IPS-11a (cell line): ENCODE measurements around the gene SCNN1B.
"Not testable (repeated sequence)": the region's sequence is repeated elsewhere in the genome, so short reads cannot be mapped to it uniquely, and the experiment has no call there.

Source experiments
- H3K4me3 ChIP-seq: one replicate; pipeline ENCODE4 v1.5.1; 2013; ENCODE audit warnings: low read depth, low read length, control low read depth

Gene SCNN1B

DNA sequence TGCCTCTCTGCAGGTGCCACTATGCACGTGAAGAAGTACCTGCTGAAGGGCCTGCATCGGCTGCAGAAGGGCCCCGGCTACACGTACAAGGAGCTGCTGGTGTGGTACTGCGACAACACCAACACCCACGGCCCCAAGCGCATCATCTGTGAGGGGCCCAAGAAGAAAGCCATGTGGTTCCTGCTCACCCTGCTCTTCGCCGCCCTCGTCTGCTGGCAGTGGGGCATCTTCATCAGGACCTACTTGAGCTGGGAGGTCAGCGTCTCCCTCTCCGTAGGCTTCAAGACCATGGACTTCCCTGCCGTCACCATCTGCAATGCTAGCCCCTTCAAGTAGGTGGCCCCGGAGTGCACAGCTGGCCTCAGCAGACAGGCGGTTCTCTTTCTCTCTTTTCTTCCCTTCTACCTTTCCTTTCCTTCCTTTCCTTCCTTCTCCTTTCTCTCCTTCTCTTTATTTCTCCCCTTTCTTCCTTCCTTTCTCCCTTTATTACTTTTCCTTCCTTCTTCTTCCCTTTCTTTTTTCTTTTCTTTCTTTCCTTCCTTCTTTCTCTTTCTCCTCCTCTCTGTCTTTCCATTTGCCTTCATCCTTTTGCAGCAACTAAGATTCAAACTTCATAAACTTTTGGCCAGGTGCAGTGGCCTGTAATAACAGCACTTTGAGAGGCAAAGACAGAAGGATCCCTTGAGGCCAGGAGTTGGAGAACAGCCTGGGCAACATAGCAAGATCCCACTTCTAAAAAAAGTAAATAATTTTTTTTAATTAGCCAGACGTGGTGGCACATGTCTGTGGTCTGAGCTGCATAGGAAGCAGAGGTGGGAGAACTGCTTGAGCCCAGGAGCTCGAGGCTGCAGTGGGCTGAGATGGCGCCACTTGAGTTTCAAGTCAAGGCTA, 46.7 kb downstream of the SCNN1B start:
- no peak overlapping the region for H3K4me3 ChIP-seq

DNA sequence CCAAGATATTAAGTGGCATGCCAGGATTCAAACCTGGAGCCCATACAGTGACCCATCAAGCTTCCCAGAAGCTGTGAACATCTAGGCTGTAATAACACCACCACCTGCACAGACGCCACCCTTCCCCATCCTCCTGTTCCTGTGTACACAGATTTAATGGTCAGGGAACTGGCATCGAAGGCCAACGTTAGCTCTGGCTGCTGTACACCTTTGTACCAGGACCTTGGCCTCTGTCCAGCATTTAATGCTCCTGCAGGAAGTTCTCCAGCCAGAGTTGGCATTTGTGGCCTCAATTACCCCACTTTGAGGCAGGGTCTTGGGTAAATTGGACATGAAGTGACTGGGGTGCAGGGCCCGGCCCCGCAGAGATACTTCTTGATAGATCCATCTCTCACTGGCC, 49.3 kb downstream of the SCNN1B start:
- H3K4me3 ChIP-seq: no peak overlapping the region

DNA sequence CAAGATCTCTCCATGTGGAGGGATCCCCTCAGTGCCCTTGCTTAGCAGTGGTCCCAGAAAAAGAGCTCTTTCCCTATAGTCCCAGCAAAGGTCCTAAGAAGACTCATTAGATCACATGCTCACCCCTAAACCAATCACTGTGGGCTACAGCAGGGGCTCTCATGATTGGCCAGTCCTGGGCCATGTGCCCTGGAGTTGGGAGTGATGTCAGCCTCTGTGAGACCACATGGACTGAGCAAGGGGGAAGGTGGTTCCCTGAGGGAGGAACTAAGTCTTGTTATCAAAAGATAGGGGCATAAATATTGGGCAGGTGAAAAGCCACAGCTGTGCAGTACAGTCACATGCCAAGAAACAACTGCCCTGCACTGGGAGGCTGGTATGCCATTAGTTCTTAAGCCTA, 51.3 kb downstream of the SCNN1B start:
- H3K4me3 ChIP-seq: no peak overlapping the region

DNA sequence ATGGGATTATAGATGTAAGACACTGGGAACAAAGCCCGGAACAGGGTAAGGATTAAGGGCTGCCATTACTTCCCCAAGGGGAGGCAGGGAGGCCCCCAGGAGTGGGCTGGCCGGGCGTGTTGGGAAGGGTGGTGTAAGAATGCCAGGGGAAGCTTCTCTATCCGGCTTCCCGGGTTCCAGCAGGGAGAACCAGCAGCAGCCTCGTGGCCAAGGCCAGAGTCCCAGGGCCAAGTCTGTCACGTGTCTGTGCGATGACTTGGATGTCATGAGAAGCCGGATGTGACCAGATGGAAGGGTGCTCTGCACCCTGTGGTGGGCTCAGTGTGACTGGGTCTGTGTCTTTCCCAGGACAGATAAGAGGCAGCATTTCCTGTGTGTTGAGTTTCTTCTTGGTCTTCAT, 52.1 kb downstream of the SCNN1B start:
- no peak overlapping the region for H3K4me3 ChIP-seq

DNA sequence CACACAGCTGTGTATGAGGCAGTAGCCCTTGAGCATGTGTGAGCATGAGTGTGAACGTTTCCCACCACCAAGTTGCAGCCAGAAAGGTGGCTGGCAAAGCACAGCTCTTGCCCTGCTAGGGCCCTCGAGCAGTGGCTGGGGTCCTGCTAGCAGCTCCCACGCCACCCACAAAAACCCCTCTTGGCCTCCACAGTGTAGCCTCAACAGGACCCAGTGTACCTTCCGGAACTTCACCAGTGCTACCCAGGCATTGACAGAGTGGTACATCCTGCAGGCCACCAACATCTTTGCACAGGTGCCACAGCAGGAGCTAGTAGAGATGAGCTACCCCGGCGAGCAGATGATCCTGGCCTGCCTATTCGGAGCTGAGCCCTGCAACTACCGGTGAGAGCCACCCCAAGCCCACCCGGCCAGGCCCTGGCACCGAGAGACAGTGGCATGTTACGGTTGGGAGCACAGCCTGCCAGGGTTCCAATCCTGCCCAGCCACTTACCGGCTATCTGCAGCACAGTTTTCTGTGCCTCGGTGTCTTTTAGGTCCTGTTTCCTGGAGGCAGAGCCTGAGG, 53.1 kb downstream of the SCNN1B start:
- no peak overlapping the region for H3K4me3 ChIP-seq

DNA sequence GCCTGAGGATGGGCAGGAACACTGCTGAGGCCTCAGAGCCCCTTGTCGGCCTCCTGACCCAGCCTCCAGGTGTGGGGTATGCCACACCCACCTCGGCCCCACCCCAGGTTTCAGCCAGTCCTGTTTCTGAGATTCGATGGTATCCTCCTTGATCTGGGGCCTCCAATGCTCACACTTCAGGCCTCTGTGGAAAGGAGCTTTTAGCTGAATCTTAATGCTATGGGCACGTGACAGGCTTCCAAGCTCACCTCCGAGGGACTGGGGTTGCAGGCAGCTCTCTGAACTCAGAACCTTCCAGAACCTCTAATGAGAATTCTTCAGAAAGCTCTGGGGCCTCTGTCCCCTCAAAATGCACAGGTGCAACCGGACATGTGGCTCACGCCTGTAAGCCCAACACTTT, 54.8 kb downstream of the SCNN1B start:
- no peak overlapping the region for H3K4me3 ChIP-seq

DNA sequence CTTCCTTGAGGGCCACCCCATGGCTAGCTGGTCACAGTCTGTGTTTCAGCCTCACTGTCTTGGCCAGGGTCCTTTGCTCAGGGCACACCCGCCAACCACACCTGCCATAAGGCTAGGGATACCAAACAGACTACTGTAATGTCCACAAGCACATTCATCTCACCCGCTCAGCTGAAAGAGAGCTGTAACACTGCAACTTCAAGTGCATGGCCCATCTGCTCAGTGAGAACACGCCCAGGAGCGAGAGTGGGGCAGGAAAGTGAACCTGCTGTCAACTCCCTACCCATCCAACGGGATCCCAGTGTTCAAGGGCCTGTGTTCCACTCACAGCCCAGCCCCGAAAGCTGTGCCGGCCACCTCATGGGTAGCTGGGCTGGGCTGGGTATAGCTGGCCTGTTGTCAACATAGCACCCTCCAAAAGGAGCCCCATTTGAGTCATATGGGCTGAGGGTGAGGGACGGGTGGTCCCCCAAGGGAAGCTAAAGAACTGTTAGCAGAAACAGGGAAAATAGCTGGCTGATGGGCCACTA, 55.7 kb downstream of the SCNN1B start:
- no peak overlapping the region for H3K4me3 ChIP-seq

DNA sequence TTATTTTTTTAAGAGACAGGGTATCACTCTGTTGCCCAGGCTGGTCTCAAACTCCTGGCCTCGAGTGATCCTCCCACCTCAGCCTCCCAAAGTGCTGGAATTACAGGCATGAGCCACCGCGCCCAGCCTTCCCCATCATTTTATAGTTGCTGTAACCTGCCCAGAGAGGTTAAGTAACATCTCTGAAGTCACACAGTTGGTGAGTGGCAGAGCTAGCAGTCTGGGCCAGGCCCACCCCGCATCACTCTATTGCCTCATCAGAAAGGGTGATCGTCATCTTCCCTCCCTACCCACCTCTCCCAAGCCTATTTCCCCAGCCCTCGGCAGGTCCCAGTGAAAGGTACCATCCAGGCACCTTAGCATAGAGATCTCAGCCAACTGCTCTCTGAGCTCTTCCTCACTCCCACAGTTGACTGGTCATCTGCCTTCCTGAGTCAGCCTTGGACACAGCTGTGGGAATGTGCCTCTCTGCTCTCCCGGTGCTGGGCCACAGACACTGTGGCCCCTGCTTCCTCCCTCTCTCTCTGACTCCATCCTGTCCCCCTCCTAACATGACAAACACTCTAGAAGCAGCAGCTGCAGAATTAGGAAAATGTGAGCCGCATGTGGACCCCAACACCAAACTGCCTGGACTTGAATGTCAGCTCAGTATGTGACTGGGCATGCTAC, 57.1 kb downstream of the SCNN1B start:
- no peak overlapping the region for H3K4me3 ChIP-seq

DNA sequence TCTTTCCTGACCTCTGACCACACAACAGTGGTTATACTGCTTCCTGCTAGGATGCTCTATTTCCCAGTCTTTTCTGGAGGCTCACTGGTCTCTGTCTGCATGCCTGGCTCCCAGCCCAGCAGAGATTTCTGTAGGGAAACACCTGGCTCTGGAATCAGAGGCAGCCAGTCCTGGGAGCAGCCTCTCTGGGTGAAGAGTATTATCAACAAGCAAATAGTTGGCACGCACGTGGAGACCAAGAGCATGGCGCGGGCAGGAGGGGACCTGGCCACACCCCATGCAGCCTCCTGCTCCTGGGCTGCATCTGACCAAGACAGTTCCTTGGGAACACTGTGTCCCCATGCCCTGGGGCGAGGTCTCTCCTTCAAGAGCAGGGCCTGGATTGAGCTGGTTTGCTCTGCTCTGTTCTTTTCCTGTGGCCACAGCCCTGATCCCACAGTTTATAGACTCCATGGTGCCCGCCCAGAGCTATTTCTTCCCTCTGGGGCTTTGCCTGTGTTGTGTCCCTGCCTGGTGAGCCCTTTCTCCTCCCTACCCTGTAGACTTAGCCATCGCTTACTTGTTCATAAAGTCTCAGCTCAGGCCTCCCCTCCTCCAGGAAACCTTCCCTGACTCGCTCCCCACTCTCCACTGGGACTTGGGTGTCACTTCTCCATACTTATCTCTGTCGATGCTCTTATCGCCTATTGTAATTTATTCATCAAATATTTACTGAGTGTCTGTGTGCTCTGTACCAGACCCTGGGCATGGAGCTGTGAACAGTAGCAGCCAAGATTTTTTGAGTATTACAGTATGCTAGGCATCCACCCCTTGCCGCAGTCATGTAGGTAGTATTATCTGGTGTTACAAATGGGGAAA, 60.6 kb downstream of the SCNN1B start:
- H3K4me3 ChIP-seq: no peak overlapping the region

DNA sequence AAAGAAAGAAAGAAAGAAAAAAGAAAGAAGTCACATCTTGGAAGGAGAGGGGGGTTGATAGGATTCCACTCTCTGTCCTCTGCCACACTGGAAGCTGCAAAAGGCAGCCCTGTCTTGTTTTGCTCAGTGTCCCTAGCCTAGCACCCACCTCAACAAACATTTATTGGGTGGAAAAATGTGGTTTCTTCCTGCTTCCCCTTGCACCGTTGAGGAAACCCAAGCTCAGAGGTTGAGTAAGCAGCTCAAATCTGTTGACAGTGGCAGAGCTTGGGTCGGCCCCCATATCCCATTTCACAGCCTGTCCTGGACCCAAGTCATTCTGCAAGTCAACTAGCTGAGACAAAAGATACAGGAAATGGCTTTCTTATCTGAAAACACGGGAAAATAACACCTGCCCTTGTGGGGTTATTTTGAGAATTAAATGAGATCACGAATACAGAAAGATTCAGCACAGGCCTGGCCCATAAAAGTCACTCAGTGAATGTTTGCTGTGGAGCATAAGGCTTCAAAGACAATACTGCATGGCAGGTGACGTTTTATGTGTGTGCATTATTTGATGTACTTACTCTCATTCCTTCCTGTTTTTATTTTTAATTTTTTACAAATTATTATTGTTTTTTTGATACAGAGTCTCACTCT, 63.6 kb downstream of the SCNN1B start:
- no peak overlapping the region for H3K4me3 ChIP-seq

DNA sequence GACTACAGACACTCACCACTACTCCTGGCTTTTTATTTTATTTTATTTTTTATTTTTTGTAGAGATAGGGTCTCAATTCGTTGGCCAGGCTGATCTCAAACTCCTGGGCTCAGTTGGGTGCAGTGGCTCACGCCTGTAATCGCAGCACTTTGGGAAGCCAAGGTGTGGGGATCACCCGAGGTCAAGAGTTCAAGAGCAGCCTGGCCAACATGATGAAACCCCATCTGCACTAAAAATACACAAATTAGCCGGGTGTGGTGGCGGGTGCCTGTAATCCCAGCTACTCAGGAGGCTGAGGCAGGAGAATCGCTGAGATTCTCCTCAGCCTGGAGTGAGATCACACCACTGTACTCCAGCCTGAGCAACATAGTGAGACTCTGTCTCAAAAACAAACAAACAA, 64.2 kb downstream of the SCNN1B start:
- not testable (repeated sequence) for H3K4me3 ChIP-seq

DNA sequence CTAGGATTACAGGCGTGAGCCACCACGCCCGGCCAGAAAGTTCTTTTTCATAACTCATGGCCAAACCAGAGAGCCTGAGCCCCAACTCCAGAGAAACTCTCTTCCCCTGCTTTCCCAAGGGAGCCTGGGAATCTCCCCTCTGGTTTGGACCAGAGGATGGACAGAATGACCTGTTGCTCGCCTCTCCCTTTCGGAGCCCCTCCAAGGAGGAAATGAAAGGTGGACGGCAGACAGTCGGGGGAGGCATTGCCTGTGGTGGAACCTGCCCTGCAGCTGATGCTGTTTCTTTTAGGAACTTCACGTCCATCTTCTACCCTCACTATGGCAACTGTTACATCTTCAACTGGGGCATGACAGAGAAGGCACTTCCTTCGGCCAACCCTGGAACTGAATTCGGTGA, 65.5 kb downstream of the SCNN1B start:
- H3K4me3 ChIP-seq: no peak overlapping the region

DNA sequence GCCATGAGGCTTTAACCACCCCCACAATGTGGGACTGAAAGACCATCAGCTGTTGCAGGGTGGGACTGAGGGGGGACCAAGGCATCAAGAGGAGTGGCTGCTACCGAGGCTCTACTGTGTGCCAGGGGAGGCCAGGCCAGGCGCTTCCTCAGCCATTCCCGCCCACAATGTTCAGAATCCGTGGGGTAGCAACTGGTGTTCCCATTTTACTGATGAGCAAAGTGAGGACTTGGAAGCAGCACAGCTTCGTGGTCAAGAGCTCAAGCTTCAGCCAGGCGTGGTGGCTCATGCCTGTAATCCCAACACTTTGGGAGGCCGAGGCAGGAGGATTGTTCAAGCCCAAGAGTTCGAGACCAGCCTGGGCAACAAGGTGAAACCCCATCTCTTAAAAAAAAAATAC, 65.9 kb downstream of the SCNN1B start:
- H3K4me3 ChIP-seq: no peak overlapping the region

DNA sequence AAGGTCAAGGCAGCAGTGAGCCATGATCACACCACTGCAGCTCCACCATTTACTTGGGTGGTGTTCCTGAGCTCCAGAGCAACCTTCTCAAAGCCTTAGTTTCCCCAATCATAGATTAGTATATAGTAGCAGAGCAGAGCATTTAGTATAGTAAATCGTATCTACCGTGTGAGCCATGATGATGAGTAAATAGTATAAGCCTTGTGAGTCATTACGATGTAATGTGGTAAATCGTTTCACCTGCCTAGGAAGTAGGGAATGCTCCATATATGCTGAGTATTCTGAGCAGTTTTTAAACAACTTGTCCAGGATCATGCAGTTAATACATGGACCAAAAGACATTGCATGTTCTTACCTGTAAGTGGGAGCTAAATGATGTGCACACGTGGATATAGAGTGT, 66.4 kb downstream of the SCNN1B start:
- H3K4me3 ChIP-seq: no peak overlapping the region

DNA sequence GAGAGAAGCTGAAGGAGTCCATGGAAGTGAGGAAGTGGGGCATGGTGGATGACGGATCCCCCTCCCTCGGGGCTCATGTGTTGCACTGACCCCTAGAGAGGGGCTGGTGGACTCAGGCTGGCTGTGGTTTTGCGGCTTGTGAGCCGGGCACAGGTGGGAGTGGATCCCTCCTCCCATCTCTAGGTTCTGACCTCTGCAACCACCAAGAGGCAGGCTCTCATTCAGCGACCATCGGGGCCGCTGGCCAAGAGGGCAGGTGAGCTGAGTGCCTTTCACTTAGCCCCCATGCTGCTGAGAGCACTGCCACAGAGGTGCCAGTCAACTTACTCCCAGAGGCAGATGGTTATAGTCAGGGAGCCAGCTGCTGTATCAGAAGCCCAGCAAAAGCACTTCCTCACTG, 67.3 kb downstream of the SCNN1B start:
- no peak overlapping the region for H3K4me3 ChIP-seq

DNA sequence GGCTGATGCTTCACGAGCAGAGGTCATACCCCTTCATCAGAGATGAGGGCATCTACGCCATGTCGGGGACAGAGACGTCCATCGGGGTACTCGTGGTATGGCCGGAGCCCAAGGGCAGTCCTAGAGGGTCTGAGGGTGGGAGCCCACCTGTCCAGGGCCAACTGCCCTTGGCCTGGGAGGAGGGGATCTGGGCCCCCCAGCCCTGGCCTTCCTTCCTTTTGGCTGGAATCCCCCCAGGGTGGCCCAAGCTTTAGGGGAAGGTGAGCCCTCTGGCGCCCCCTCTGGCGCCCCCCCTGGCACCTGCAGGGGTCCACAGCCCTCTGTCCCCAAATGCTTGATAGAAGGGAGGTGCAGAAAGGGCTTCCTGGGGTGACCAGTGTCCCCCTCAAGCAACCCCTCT, 69.3 kb downstream of the SCNN1B start:
- no peak overlapping the region for H3K4me3 ChIP-seq

DNA sequence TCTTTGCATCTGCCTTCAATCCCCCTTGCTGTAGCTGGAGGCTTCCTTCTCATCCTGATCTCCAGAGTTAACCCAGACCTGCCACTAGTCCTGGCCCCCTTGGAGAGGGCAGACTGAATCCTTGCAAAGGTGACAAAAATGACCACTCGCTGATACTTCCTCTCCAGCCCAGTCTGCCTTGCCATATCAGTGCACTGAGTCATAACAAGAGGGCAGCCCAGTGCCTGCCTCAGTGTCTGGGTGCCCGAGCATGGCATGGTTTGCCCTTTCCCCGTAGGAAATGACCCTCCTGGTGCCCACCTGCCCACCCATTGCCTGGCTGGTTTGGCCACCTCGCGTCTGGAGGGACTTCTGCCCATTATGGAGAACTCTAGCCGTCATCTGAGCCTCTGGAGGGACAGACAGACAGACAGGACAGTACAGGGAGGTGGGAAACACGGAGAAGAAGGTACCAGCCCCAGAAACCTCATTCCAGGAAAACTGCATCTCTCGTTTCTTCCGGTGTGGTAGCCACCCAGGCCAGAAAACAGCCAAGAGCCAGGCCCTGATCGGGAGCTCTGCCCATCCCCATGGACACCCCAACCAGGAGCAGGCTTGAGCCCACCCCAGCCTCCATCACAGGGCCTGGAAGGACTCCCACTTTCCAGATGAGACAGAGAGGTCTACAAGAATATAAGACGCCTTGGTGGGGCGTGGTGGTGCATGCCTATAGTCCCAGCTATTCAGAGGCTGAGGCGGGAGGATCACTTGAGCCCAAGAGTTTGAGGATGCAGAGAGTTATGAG, 71.5 kb downstream of the SCNN1B start:
- no peak overlapping the region for H3K4me3 ChIP-seq

DNA sequence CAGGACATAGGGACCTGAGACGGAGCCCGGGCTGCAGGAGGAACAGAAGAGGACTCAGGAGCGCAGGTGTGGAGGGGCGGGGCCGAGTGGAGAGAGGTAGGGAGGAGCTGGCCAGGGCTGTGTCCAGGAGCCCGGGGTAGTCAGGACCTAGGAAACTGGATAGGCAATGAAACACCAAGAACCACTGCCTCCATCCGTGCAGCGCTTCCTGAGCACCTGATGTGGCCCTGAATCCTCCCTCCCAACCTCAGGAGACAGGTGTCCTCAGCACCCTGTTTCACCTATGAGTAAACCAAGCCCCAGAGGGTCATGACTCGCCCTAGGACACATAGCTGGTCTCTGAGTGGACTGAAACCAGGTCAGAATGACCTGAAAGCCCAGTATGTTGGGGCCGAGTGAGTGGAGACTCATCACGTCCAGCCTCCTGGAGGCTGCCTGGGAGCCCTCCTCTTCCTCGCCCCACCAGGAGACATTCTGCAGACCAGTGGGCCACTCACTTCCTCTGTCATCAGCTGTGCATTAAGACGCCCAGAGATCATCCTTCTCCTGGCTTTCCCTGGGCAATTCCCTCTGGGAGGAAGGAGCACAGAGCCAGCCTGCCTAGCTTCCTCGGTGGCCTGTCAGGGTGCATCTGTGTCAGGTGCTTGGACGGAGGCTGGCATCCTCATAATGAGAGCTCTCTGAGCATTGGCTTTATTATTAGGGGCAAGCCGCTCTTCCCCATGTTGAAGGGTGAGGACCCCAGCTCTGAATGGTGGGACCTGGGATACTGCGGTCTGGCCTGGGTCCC, 72.8 kb downstream of the SCNN1B start:
- no peak overlapping the region for H3K4me3 ChIP-seq

DNA sequence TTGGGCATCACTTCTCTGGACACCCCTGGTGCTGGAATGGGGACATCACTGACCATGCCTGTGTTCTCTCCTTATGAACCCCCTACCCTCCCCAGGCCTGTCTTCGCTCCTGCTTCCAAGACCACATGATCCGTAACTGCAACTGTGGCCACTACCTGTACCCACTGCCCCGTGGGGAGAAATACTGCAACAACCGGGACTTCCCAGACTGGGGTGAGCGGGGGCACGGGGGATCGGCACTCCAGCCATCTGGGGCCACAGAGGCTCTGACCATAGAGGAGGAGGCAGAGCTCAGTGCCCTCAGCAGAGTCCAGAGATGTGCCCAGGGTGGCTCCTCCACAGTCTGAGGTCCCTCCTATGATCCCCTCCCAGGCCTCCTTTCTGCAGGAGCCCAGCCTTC, 73.5 kb downstream of the SCNN1B start:
- H3K4me3 ChIP-seq: no peak overlapping the region
